GM20000 (cell line): Measurements from ENCODE around the gene TANC1.

Experiments used
- DNase-seq: peaks from one replicate; pipeline ENCODE4 v3.0.0; 2012; ENCODE audit warnings: low spot score
- CTCF ChIP-seq: IDR thresholded peaks from 2 replicates; pipeline ENCODE4 v1.5.1; 2012; ENCODE audit warnings: mild to moderate bottlenecking, control low read depth; ENCODE audit errors: extremely low read depth, missing control alignments

Gene TANC1

GRCh38 chr2:159214325-159214865 is 246.0 kb downstream of the TANC1 start:
- no peak for TF ChIP-seq CTCF
- no peak for DNase-seq

GRCh38 chr2:159215116-159215515 is 246.7 kb downstream of the TANC1 start:
- DNase-seq: no peak
- no peak for TF ChIP-seq CTCF

- no peak for DNase-seq
- TF ChIP-seq CTCF: no peak
These were observed 249.2 kb downstream of the TANC1 start for GRCh38 chr2:159217676-159218075.

- TF ChIP-seq CTCF: no peak
These were observed 249.9 kb downstream of the TANC1 start for GRCh38 chr2:159218389-159218788.

GRCh38 chr2:159219394-159219998 is 251.1 kb downstream of the TANC1 start:
- DNase-seq: no peak
- TF ChIP-seq CTCF: no peak

More at GRCh38 chr2:159218389-159218788, 249.9 kb downstream of the TANC1 start:
- DNase-seq: no peak

- no peak for DNase-seq
- TF ChIP-seq CTCF: no peak
These were observed 255.8 kb downstream of the TANC1 start for GRCh38 chr2:159224061-159224813.
